Calu3 (cell line): Measurements from ENCODE around the gene FTO. TPM values are rescaled to one million over a fixed set of nuclear protein-coding genes. Genes with fewer than 3 reads are reported as not detected.

Experiments
- BruUV-seq: library from RNA; stranded (reverse); fragments of 400-500 nt; replicated peaks from 2 replicates; lab custom pipeline; 2021; lab: Mats Ljungman, UMichigan
- CTCF ChIA-PET: fragments of 300-600 bp; sonication (Branson Sonifier 250); formaldehyde crosslinking; loops from one replicate; lab custom pipeline; 2022; ENCODE audit warnings: antibody characterized with exemption; lab: Charles Lee
- DNase-seq: peaks from one replicate; pipeline ENCODE4 v3.0.0; 2022
- H3K27ac Mint-ChIP-seq: one replicate; pipeline ENCODE4 v1.8.0; 2022; ENCODE audit warnings: mixed read lengths; ENCODE audit not compliant: unreplicated experiment
- H3K27me3 Mint-ChIP-seq: one replicate; pipeline ENCODE4 v1.8.0; 2022; ENCODE audit warnings: mixed read lengths; ENCODE audit not compliant: unreplicated experiment
- H3K36me3 Mint-ChIP-seq: one replicate; pipeline ENCODE4 v1.8.0; 2022; ENCODE audit warnings: mild to moderate bottlenecking, moderate library complexity, mixed read lengths; ENCODE audit not compliant: insufficient read depth, unreplicated experiment
- H3K4me1 Mint-ChIP-seq: one replicate; pipeline ENCODE4 v1.8.0; 2022; ENCODE audit warnings: mild to moderate bottlenecking, low read depth, mixed read lengths; ENCODE audit not compliant: unreplicated experiment
- H3K4me3 Mint-ChIP-seq: one replicate; pipeline ENCODE4 v1.8.0; 2022; ENCODE audit warnings: mild to moderate bottlenecking, low read depth, moderate library complexity, mixed read lengths; ENCODE audit not compliant: unreplicated experiment
- H3K9me3 Mint-ChIP-seq: one replicate; pipeline ENCODE4 v1.8.0; 2022; ENCODE audit warnings: low read depth, mixed read lengths; ENCODE audit not compliant: unreplicated experiment
- CTCF ChIP-seq: fragments of 200-600 bp; IDR thresholded peaks from one replicate; pipeline ENCODE4 v1.8.0; 2022; ENCODE audit warnings: antibody characterized with exemption; ENCODE audit not compliant: unreplicated experiment
- intact Hi-C: fragments of 100-400 bp; cut with micrococcal nuclease; formaldehyde crosslinking; loops from one replicate; pipeline ENCODE4 v1.10.0; 2022; ENCODE audit not compliant: unreplicated experiment
- total RNA-seq: library from RNA; stranded (reverse); gene quantifications from 2 replicates; pipeline ENCODE4 v1.2.3, GENCODE V29; 2022

Gene FTO
- total RNA-seq, 1 experiment from 2014 or later: 68.9 TPM

- Mint-ChIP-seq H3K27ac (no peak overlapping the region), H3K4me1 (no peaks in the 10 kb centered on the region), H3K4me3 (no peak overlapping the region), H3K36me3 (peaks cover 6% of the 10 kb centered on the region), H3K27me3 (no peaks in the 10 kb centered on the region), H3K9me3 (no peaks in the 10 kb centered on the region)
- no peak for DNase-seq
- intact Hi-C loops: no loop called here
- no TSS peak for BruUV-seq
- CTCF ChIA-PET: no interaction called here
- TF ChIP-seq CTCF: no peak
These were observed 144.5 kb downstream of the FTO start for GRCh38 chr16:53848277-53848942.

GRCh38 chr16:53848950-53849349, 145.0 kb downstream of the FTO start:
- intact Hi-C loops: no loop called here
- DNase-seq: no peak
- Mint-ChIP-seq H3K27ac (no peak overlapping the region), H3K9me3 (no peaks in the 10 kb centered on the region), H3K4me3 (no peak overlapping the region), H3K27me3 (no peaks in the 10 kb centered on the region), H3K36me3 (peaks cover 6% of the 10 kb centered on the region), H3K4me1 (no peaks in the 10 kb centered on the region)
- no peak for TF ChIP-seq CTCF
- no TSS peak for BruUV-seq
- CTCF ChIA-PET: no interaction called here

- CTCF ChIA-PET: no interaction called here
- no peaks in the 10 kb centered on the region for H3K27me3 Mint-ChIP-seq
- H3K4me1 Mint-ChIP-seq: no peaks in the 10 kb centered on the region
- BruUV-seq: no TSS peak
- no peak for DNase-seq
- peaks cover 6% of the 10 kb centered on the region for H3K36me3 Mint-ChIP-seq
- no peak overlapping the region for H3K4me3 Mint-ChIP-seq
- no peak for TF ChIP-seq CTCF
- no peaks in the 10 kb centered on the region for H3K9me3 Mint-ChIP-seq
- intact Hi-C loops: no loop called here
- no peak overlapping the region for H3K27ac Mint-ChIP-seq
These were observed 145.6 kb downstream of the FTO start for GRCh38 chr16:53849585-53849984.

GRCh38 chr16:53849994-53850393, 146.0 kb downstream of the FTO start:
- no TSS peak for BruUV-seq
- intact Hi-C loops: no loop called here
- Mint-ChIP-seq H3K27me3 (no peaks in the 10 kb centered on the region), H3K4me3 (no peak overlapping the region), H3K9me3 (no peaks in the 10 kb centered on the region), H3K27ac (no peak overlapping the region), H3K36me3 (peaks cover 6% of the 10 kb centered on the region), H3K4me1 (no peaks in the 10 kb centered on the region)
- DNase-seq: no peak
- CTCF ChIA-PET: no interaction called here
- TF ChIP-seq CTCF: no peak
